OCI-M1 (cell line): ENCODE results near the gene UBE2E2.

Experiments used
- DNase-seq: peaks from one replicate; lab custom pipeline; 2025; lab: John Stamatoyannopoulos, UW

Gene UBE2E2

GRCh38 chr3:23480329-23480714 lies 277.2 kb downstream of the UBE2E2 start:
- DNase-seq: no peak

- no peak for DNase-seq
These were observed 278.0 kb downstream of the UBE2E2 start for GRCh38 chr3:23481011-23481615.

GRCh38 chr3:23481616-23482278 lies 278.6 kb downstream of the UBE2E2 start:
- no peak for DNase-seq

DNA sequence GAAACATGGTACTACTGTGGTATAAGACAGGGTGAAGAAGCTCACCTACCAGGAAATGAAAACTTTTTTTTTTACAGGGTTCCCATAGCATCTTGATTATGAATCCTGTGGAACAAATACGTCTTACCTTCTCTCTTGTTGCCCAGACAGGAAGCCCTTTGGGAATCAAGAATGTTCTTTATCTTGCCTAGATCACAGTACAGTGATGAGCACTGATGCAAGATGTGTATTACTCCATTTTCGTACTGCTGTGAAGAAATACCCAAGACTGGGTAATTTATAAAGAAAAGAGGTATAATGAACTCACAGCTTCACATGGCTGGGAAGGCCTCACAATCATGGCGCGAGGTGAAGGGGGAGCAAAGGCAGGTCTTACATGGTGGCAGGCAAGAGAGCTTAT lies 281.3 kb downstream of the UBE2E2 start:
- no peak for DNase-seq

- DNase-seq: no peak
These were observed 282.8 kb downstream of the UBE2E2 start for GRCh38 chr3:23485922-23486321.

GRCh38 chr3:23487015-23487414 lies 283.9 kb downstream of the UBE2E2 start:
- no peak for DNase-seq

DNA sequence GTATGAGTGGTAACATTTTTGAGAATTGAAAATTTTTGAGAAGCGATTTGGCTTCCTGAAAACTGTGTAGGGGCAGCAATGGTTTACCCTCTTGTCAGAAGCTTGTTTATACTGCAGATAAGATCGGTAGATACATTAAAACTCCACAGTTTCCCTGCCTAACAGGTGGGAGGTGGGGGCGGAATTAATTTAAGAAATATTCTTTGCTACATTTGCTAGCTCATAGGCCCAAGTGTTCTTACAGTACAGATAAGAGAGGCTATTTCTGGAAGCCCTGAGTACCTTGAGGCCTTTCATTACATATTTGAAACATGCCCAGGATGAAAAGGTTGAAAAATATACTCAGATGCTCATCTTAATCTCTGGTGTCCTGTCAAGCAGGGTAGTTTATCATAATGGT lies 285.5 kb downstream of the UBE2E2 start:
- no peak for DNase-seq

DNA sequence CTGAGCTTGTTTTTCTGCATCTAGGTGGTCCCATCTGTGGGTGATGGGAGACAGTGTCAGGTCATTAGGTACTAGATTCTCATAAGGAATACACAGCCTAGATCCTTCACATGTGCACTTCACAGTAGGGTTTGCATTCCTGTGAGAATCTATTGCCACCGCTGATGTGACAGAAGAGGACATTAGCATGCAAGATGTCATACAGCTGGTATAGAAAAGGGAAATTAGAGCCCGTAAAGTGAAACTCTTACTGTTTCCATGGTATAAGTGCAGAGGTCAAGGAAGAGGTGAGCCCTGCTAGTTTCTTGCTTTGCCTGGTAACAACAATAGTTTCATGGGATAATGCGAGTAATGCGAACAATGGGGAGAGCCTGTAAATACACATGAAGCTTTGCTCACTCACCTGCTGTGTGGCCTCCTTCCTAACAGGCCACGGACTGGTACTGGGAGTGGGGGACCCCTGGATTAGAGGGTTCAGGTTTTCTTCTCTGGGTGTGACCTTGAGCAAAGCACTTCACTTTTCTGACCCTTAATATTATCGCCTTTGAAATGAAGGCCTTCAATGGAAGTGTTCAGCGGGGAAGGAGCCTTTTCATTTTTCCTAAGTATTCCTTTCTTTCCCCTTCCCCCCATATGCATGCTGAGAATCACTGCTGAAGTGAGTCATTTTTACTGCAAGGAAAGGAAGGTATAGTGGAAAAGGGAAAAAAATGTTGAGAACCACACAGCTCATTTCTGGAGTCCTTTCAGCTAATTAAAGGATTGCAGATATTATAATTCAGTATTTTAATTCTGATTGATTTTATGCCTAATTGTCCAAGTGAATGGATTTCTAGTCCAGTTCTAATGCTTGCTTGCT lies 286.4 kb downstream of the UBE2E2 start:
- no peak for DNase-seq

- DNase-seq: no peak
These were observed 287.3 kb downstream of the UBE2E2 start for GRCh38 chr3:23490459-23490858.

DNA sequence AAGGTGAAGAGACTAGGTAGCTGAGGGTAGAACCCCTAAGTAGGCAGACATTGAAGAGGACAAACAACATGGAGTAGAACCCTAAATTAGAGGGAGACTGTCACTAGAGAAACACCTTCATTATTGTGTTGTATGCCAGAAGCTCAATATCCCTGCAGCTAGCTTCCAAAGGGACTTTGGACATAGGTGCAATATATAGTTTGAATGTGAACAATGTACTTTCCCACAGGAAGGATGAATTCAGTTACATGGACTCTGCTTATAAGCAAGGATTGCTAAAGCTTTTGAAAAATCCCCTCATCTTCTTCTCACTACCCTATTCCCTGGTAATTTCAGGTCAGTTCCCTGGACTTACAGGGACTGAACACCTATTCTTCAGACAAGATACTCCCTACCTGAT lies 288.9 kb downstream of the UBE2E2 start:
- DNase-seq: no peak

GRCh38 chr3:23493889-23494288 lies 290.8 kb downstream of the UBE2E2 start:
- DNase-seq: no peak

GRCh38 chr3:23494967-23495366 lies 291.8 kb downstream of the UBE2E2 start:
- DNase-seq: no peak

- no peak for DNase-seq
These were observed 292.4 kb downstream of the UBE2E2 start for GRCh38 chr3:23495507-23495906.

- no peak for DNase-seq
These were observed 293.0 kb downstream of the UBE2E2 start for GRCh38 chr3:23496165-23496564.

- DNase-seq: no peak
These were observed 294.0 kb downstream of the UBE2E2 start for GRCh38 chr3:23497156-23497555.

- DNase-seq: no peak
These were observed 298.2 kb downstream of the UBE2E2 start for GRCh38 chr3:23501201-23501802.

DNA sequence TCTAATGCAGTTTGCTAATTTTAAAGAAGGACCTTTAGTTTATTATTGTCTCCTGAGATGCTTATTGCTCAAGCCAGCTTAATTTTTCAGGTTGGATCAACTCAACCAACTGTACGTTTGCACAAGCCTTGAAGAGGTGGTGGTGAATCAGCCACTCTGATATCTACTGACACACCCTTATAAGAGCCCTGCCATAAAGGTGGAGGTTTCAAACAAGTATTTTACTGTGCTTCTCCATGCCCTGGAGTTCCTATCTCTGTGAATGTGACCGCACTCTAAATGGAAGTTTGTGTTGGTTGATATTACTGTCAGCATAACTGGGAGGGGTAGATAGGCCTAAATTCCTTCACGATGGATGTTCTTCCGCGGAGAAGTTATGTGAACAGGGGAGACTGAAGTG lies 305.3 kb downstream of the UBE2E2 start:
- DNase-seq: no peak

DNA sequence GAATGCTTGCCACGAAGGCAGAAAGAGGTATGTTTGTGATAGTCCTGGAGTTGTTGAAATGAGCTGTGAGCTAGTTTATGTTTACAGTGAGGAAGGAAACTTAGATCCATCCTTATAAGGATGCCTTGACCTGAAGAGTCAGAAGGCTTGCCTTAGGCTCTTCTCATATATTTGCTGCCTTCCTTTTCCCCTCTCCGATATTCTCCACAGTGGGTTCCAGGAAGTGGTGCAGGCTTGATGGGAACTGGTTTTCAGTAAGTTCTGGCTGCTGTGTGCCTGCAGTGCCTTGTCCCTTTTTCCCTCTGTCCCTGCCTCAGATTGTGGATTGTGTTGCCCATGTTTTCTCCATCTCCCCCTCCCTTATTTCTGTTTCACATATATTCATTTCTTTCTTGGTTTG lies 315.3 kb downstream of the UBE2E2 start:
- DNase-seq: no peak

- no peak for DNase-seq
These were observed 316.4 kb downstream of the UBE2E2 start for GRCh38 chr3:23519314-23520208.

DNA sequence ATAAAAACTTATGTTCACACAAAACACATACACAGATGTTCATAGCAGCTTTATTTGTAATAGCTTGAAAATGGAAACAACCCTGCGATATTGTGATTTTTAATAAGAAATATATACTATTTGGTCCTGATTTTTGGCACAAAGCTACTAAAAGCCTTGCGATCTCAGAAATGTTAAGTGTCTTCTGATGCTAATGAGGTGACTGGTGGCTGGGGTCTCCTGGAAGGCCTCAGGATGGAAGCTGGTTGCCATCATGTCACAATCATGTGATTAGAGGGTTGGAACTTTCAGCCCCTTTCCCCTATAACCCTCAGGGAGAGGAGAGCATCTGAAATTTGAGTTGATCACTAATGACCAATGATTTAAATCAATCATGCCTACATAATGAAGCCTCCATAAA lies 324.2 kb downstream of the UBE2E2 start:
- DNase-seq: no peak

GRCh38 chr3:23533596-23533995 lies 330.5 kb downstream of the UBE2E2 start:
- no peak for DNase-seq

DNA sequence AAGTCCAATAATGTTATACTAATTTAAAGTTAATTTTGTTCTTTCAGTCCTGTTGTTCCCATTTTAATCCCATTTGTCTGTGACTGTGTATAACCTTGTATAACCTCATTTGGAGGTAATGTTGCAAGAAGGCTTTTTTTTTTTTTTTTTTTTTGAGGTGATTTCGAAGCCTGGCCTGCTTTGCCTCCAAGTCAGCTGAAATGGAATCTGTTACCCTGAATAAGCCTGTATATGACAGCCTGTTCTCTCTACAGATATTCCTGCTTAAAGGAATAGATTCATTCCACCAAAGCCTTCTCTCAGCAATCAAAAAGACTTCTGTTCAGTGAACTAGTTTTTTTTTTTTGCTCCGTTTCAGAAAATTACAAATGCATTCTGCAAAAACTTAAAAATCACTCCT lies 330.9 kb downstream of the UBE2E2 start:
- DNase-seq: no peak
